ENCODE data around the gene SAMD5. TPM values are rescaled to one million over a fixed set of nuclear protein-coding genes. Genes with fewer than 3 reads are reported as not detected.

Gene SAMD5
- total and polyA plus RNA-seq, 2 experiments from 2014 or later, result 0.07 to 0.12 TPM

DNA sequence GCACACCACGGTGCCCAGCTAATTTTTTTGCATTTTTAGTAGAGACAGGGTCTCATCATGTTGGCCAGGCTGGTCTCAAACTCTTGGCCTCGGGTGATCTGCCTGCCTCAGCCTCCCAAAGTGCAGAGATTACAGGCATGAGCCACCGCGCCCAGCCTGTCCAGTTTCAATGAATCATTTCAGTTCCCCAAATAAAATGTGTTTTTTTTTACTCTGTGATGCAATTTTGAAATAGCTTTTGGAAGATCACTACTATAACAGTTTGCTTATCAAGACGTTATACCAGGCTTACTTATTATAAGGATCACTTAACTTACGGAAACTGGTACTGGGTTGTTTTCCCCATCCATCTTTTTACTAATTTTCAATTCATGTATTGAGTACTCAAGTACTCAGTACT is 80.0 kb downstream of the SAMD5 start:
- H3K36me3 ChIP-seq, result no peaks in the 10 kb centered on the region
- no peak overlapping the region for H3K4me3 ChIP-seq
- no peak for DNase-seq (ENCODE audit: low read depth in 1 of 2, low spot score in 1 of 2)
- no peak overlapping the region for H3K27ac ChIP-seq
- no peaks in the 10 kb centered on the region for H3K27me3 ChIP-seq
- TF ChIP-seq, protein P1, sequence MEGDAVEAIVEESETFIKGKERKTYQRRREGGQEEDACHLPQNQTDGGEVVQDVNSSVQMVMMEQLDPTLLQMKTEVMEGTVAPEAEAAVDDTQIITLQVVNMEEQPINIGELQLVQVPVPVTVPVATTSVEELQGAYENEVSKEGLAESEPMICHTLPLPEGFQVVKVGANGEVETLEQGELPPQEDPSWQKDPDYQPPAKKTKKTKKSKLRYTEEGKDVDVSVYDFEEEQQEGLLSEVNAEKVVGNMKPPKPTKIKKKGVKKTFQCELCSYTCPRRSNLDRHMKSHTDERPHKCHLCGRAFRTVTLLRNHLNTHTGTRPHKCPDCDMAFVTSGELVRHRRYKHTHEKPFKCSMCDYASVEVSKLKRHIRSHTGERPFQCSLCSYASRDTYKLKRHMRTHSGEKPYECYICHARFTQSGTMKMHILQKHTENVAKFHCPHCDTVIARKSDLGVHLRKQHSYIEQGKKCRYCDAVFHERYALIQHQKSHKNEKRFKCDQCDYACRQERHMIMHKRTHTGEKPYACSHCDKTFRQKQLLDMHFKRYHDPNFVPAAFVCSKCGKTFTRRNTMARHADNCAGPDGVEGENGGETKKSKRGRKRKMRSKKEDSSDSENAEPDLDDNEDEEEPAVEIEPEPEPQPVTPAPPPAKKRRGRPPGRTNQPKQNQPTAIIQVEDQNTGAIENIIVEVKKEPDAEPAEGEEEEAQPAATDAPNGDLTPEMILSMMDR (IDR thresholded peaks at IDR 0.05; ENCODE audit: low read depth, low read length), result no peak
- H3K4me1 ChIP-seq (ENCODE audit: low read depth), result no peaks in the 10 kb centered on the region
- no peaks in the 10 kb centered on the region for H3K9me3 ChIP-seq (ENCODE audit: low read depth)

DNA sequence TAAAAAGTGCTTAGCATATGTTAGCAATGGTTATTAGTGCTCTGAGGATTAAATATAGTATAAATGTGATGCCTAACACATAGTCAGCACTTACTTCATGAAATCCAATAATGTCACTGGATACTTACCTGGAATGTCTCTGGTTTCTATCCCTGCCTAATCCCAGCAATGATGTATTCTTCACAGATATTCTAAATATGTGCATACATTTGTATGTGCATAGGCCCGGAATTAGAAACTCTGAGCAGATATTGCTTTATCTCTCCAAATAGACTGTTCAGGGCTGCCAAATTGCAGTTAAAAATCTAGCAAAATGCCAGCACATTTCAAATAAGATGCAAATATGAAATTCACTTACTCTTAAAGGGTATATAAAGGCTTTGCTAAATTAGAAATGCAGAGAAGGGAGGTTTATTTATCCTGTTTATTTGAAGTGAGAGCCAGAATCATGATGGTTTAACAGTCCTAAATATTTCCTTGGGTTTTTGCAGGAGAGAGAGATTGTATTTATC is 81.3 kb downstream of the SAMD5 start:
- Histone ChIP-seq H3K4me3 (no peak overlapping the region), H3K9me3 (ENCODE audit: low read depth) (no peaks in the 10 kb centered on the region), H3K36me3 (no peaks in the 10 kb centered on the region), H3K4me1 (ENCODE audit: low read depth) (no peaks in the 10 kb centered on the region), H3K27me3 (no peaks in the 10 kb centered on the region), H3K27ac (no peak overlapping the region)
- TF ChIP-seq, protein P1 (IDR thresholded peaks at IDR 0.05; ENCODE audit: low read depth, low read length), result no peak
- DNase-seq (ENCODE audit: low read depth in 1 of 2, low spot score in 1 of 2), result no peak

DNA sequence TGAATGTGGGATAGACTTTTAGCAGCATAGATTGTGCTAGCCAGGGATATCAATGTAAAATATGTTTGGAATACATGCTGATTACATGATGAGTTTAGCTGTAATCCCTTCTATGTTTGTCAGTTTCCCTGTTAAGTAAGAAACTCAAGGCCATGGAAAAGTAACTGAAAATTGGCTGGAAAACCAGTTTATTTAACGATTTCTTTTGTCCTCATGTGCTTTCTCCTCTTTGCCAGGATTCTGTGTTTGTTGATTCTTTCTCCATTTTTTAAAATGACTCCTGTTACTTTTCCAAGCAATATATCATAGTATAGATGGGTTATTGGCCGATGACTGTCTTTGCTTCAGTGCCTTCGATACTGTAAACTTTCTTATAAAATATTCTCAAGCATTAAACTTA is 87.5 kb downstream of the SAMD5 start:
- Histone ChIP-seq H3K4me3 (no peak overlapping the region), H3K4me1 (ENCODE audit: low read depth) (no peaks in the 10 kb centered on the region), H3K36me3 (no peaks in the 10 kb centered on the region), H3K27ac (no peak overlapping the region), H3K9me3 (ENCODE audit: low read depth) (no peaks in the 10 kb centered on the region), H3K27me3 (no peaks in the 10 kb centered on the region)
- DNase-seq (ENCODE audit: low read depth in 1 of 2, low spot score in 1 of 2), result no peak
- TF ChIP-seq, protein P1 (IDR thresholded peaks at IDR 0.05; ENCODE audit: low read depth, low read length), result no peak

DNA sequence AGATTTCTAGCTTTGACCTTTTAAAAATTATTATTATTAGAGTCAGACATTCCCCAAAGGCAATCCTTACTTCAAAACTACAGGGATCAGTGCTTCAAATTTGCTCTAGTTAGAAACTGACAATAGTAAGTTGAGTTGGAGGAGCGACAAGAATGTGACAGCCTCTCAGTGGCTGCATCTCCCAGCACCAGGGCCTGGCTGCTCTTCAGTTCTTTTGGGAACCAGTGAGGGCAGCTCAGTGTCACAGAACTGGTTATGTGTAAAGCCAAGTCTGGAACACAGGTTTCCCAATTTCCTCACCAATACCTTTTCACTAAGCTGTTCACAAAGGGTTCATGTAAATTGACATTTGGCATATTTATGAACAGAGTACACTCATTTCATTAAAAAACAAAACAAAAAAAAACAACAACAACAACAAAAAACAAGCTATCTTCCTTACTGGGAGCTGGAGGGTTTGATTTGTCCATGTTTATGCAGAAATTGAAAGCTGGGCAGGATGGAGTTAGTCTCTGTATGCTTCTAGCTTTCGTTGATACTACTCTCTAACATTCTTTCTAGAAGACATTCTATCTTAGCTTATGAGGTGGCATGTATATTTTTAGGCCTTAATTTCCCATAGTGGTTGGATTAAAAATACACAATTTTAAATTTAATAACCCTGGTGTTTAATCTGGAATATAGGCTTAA is 95.0 kb downstream of the SAMD5 start:
- H3K27ac ChIP-seq, result no peak overlapping the region
- no peaks in the 10 kb centered on the region for H3K36me3 ChIP-seq
- H3K4me3 ChIP-seq, result no peak overlapping the region
- DNase-seq (ENCODE audit: low read depth in 1 of 2, low spot score in 1 of 2), result no peak
- no peaks in the 10 kb centered on the region for H3K9me3 ChIP-seq (ENCODE audit: low read depth)
- TF ChIP-seq, protein P1 (IDR thresholded peaks at IDR 0.05; ENCODE audit: low read depth, low read length), result no peak
- H3K27me3 ChIP-seq, result no peaks in the 10 kb centered on the region
- no peaks in the 10 kb centered on the region for H3K4me1 ChIP-seq (ENCODE audit: low read depth)

DNA sequence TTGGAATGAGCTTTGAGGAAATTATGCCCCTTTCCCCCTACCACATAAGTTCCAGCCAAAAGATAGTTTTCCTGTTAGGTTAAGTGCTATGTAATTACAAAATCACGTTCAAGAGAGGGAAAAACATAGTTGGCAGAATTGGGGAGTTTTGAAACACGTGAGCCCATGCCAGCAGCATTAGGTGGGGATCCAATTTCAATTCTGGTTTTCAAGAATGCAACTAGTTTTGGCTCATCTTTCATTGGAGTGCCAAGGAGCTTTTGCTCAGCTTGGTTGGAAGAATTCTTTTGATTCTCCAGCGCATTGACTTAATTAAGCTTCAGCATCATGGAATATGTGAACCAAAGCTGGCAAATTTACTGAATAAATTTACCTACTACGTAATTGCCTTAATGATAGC is 95.9 kb downstream of the SAMD5 start:
- peak in 1 of 2 donors; percentile 5 for DNase-seq (ENCODE audit: low read depth in 1 of 2, low spot score in 1 of 2)
- no peaks in the 10 kb centered on the region for H3K27me3 ChIP-seq
- H3K4me1 ChIP-seq (ENCODE audit: low read depth), result no peaks in the 10 kb centered on the region
- no peaks in the 10 kb centered on the region for H3K9me3 ChIP-seq (ENCODE audit: low read depth)
- TF ChIP-seq, protein P1 (IDR thresholded peaks at IDR 0.05; ENCODE audit: low read depth, low read length), result no peak
- no peak overlapping the region for H3K27ac ChIP-seq
- H3K4me3 ChIP-seq, result no peak overlapping the region
- no peaks in the 10 kb centered on the region for H3K36me3 ChIP-seq

Data from cardiac muscle cell (in vitro differentiated cells and primary cell).